WTC11 (cell line): ENCODE measurements around the gene IL10. TPM values are rescaled to one million over a fixed set of nuclear protein-coding genes. Genes with fewer than 3 reads are reported as not detected.

Experiments used
- ATAC-seq: fragments of 200-7000 bp; cut with Tn5 transposase; 2 replicates; pipeline ENCODE4 v1.10.0; 2021; ENCODE audit warnings: mild to moderate bottlenecking, moderate library complexity
- CTCF ChIA-PET: fragments of 300-600 bp; sonication (Branson Sonifier 250); formaldehyde crosslinking; loops from one replicate; lab custom pipeline; 2021; ENCODE audit warnings: antibody characterized with exemption; lab: Charles Lee
- POLR2A ChIA-PET: fragments of 350-600 bp; sonication (Branson Sonifier 250); formaldehyde crosslinking; loops from one replicate; lab custom pipeline; 2021; ENCODE audit warnings: antibody characterized with exemption; lab: Charles Lee
- DNase-seq: peaks from one replicate; pipeline ENCODE4 v3.0.0; 2021; ENCODE audit warnings: low spot score
- H3K27ac Mint-ChIP-seq: 2 replicates; pipeline ENCODE4 v1.8.0; 2021; ENCODE audit warnings: mixed read lengths
- H3K27me3 Mint-ChIP-seq: 2 replicates; pipeline ENCODE4 v1.8.0; 2021; ENCODE audit warnings: low read depth, mild to moderate bottlenecking, moderate library complexity, mixed read lengths
- H3K36me3 Mint-ChIP-seq: 2 replicates; pipeline ENCODE4 v1.8.0; 2021; ENCODE audit warnings: mixed read lengths
- H3K4me1 Mint-ChIP-seq: 2 replicates; pipeline ENCODE4 v1.8.0; 2022; ENCODE audit warnings: mixed read lengths
- H3K4me3 Mint-ChIP-seq: 2 replicates; pipeline ENCODE4 v1.8.0; 2021; ENCODE audit warnings: mild to moderate bottlenecking, moderate library complexity, mixed read lengths
- H3K9me3 Mint-ChIP-seq: 2 replicates; pipeline ENCODE4 v1.8.0; 2021; ENCODE audit warnings: mixed read lengths
- EMX1 ChIP-seq: fragments of 250-450 bp; sonication (Bioruptor Pico); IDR thresholded peaks from 2 replicates; pipeline ENCODE4 v1.8.0; 2021; ENCODE audit warnings: mild to moderate bottlenecking
- ESRRA ChIP-seq: sonication (generic); formaldehyde crosslinking; IDR thresholded peaks from 2 replicates; pipeline ENCODE4 v1.8.1; 2022; ENCODE audit warnings: mild to moderate bottlenecking, missing genetic modification reagents, borderline replicate concordance
- GTF2I ChIP-seq: fragments of 250-450 bp; sonication (Bioruptor Pico); conservative IDR thresholded peaks from 2 replicates; pipeline ENCODE4 v1.4.0; 2021; ENCODE audit warnings: mild to moderate bottlenecking
- JAZF1 ChIP-seq: fragments of 250-450 bp; sonication (Bioruptor Pico); IDR thresholded peaks from 2 replicates; pipeline ENCODE4 v1.9.0; 2021; ENCODE audit warnings: moderate library complexity, mild to moderate bottlenecking, inconsistent platforms
- KAT7 ChIP-seq: sonication (generic); formaldehyde crosslinking; IDR thresholded peaks from 2 replicates; pipeline ENCODE4 v1.8.1; 2023; ENCODE audit warnings: missing genetic modification reagents, mild to moderate bottlenecking, borderline replicate concordance
- PRRX2 ChIP-seq: fragments of 250-450 bp; sonication (Bioruptor Pico); IDR thresholded peaks from 2 replicates; pipeline ENCODE4 v1.8.0; 2021; ENCODE audit warnings: mild to moderate bottlenecking
- RELA ChIP-seq: sonication (generic); formaldehyde crosslinking; IDR thresholded peaks from 2 replicates; pipeline ENCODE4 v1.8.1; 2022; ENCODE audit warnings: missing genetic modification reagents, mild to moderate bottlenecking, borderline replicate concordance
- SMAD3 ChIP-seq: sonication (generic); formaldehyde crosslinking; IDR thresholded peaks from 2 replicates; pipeline ENCODE4 v1.8.0; 2022; ENCODE audit warnings: missing genetic modification reagents, mild to moderate bottlenecking, borderline replicate concordance
- SP1 ChIP-seq: sonication (generic); formaldehyde crosslinking; conservative IDR thresholded peaks from 2 replicates; pipeline ENCODE4 v1.8.1; 2022; ENCODE audit warnings: missing genetic modification reagents
- ZBTB21 ChIP-seq: sonication (generic); formaldehyde crosslinking; IDR thresholded peaks from 2 replicates; pipeline ENCODE4 v1.8.1; 2023; ENCODE audit warnings: mild to moderate bottlenecking, missing genetic modification reagents, borderline replicate concordance
- ZNF232 ChIP-seq: sonication (generic); formaldehyde crosslinking; IDR thresholded peaks from 2 replicates; pipeline ENCODE4 v1.8.0; 2022; ENCODE audit warnings: mild to moderate bottlenecking, missing genetic modification reagents
- ZNF263 ChIP-seq: sonication (generic); formaldehyde crosslinking; IDR thresholded peaks from 2 replicates; pipeline ENCODE4 v1.8.1; 2022; ENCODE audit warnings: low read depth, mild to moderate bottlenecking, moderate library complexity, missing genetic modification reagents
- ZNF396 ChIP-seq: fragments of 250-450 bp; sonication (Bioruptor Pico); IDR thresholded peaks from 2 replicates; pipeline ENCODE4 v1.8.0; 2021; ENCODE audit warnings: mild to moderate bottlenecking, moderate library complexity, borderline replicate concordance
- ZNF423 ChIP-seq: fragments of 250-450 bp; sonication (Bioruptor Pico); IDR thresholded peaks from 2 replicates; pipeline ENCODE4 v2.1.2; 2022; ENCODE audit warnings: mild to moderate bottlenecking, moderate library complexity
- total RNA-seq: library from RNA; stranded (reverse); gene quantifications from 3 replicates; pipeline ENCODE4 v1.2.3, GENCODE V29; 2021
- TF ChIP-seq, protein P1 (sequence below): sonication (generic); formaldehyde crosslinking; IDR thresholded peaks from 2 replicates; pipeline ENCODE4 v1.8.1; 2023; ENCODE audit warnings: mild to moderate bottlenecking, missing genetic modification reagents, moderate library complexity
- TF ChIP-seq, protein P2 (sequence below): sonication (generic); formaldehyde crosslinking; IDR thresholded peaks from 2 replicates; pipeline ENCODE4 v1.8.0; 2023; ENCODE audit warnings: missing genetic modification reagents
- TF ChIP-seq, protein P3 (sequence below): sonication (generic); formaldehyde crosslinking; IDR thresholded peaks from 2 replicates; pipeline ENCODE4 v1.8.1; 2022; ENCODE audit warnings: low read depth, mild to moderate bottlenecking, moderate library complexity, missing genetic modification reagents, borderline replicate concordance
- TF ChIP-seq, protein P4 (sequence below): sonication (generic); formaldehyde crosslinking; IDR thresholded peaks from 2 replicates; pipeline ENCODE4 v1.8.1; 2023; ENCODE audit warnings: mild to moderate bottlenecking, missing genetic modification reagents
- TF ChIP-seq, protein P5 (sequence below): fragments of 250-450 bp; sonication (Bioruptor Pico); IDR thresholded peaks from 2 replicates; pipeline ENCODE4 v1.9.0; 2021; ENCODE audit warnings: mild to moderate bottlenecking
- TF ChIP-seq, protein P6 (sequence below): sonication (generic); formaldehyde crosslinking; IDR thresholded peaks from 2 replicates; pipeline ENCODE4 v1.8.0; 2023; ENCODE audit warnings: mild to moderate bottlenecking, missing genetic modification reagents

The IL10 gene
- total RNA-seq, 1 experiment from 2014 or later = not detected

GRCh38 chr1:206745301-206745700 lies 27.0 kb downstream of the IL10 start:
- CTCF ChIA-PET = interaction anchor here (1.1 to 1.7 kb wide), 3 partner anchors 24 to 237 kb away, joined by 3 to 4 read pairs (median 3); no protein-coding TSS in a partner anchor
- TF ChIP-seq, protein P1, sequence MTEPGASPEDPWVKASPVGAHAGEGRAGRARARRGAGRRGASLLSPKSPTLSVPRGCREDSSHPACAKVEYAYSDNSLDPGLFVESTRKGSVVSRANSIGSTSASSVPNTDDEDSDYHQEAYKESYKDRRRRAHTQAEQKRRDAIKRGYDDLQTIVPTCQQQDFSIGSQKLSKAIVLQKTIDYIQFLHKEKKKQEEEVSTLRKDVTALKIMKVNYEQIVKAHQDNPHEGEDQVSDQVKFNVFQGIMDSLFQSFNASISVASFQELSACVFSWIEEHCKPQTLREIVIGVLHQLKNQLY (CRISPR knock-in tag) = no peak
- no peak for TF ChIP-seq ESRRA (CRISPR knock-in tag)
- TF ChIP-seq, all 79 proteins: peak for 0

DNA sequence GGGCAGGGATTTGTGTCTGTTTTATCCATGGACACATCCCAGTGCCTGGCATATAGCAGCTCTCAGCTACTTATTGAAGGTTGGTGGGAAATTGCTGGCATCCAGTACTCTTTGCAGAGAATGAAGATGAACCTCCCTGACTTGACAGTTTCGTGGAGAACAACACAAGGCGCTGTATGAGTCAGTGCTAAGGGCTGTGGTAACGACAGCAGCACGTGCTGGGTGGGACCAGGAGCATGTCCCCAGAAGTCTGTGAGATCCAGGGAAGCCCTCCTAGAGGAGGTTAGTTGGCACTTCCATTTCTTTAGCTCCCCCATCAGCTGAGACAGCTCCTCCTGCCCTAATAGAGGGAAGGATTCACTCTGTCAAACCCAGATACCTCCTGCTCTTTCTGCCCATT lies 27.6 kb downstream of the IL10 start:
- no peak overlapping the region for H3K27ac Mint-ChIP-seq
- DNase-seq (no peak), ATAC-seq (no peak; the same call in 1 of the 2 replicates)
- peaks cover 8% of the 10 kb centered on the region for H3K4me1 Mint-ChIP-seq
- no peak overlapping the region for H3K4me3 Mint-ChIP-seq
- H3K36me3 Mint-ChIP-seq = no peaks in the 10 kb centered on the region
- CTCF ChIA-PET = interaction anchor here (1.1 to 1.7 kb wide), 3 partner anchors 18 to 165 kb away, joined by 3 to 4 read pairs (median 4); no protein-coding TSS in a partner anchor
- H3K9me3 Mint-ChIP-seq = no peaks in the 10 kb centered on the region
- POLR2A ChIA-PET = no interaction called here
- no peak for TF ChIP-seq EMX1 (CRISPR knock-in tag)
- TF ChIP-seq ZNF423 (CRISPR knock-in tag) = no peak
- TF ChIP-seq GTF2I (CRISPR knock-in tag) = no peak
- no peaks in the 10 kb centered on the region; the same call in none of the 2 replicates for H3K27me3 Mint-ChIP-seq

More at GRCh38 chr1:206745301-206745700, 27.0 kb downstream of the IL10 start:
- no peak overlapping the region for H3K4me3 Mint-ChIP-seq
- no peak for ATAC-seq
- no peak overlapping the region for H3K27ac Mint-ChIP-seq
- POLR2A ChIA-PET = no interaction called here
- no peaks in the 10 kb centered on the region for H3K9me3 Mint-ChIP-seq
- no peaks in the 10 kb centered on the region for H3K36me3 Mint-ChIP-seq
- no peak for DNase-seq
- H3K27me3 Mint-ChIP-seq = no peaks in the 10 kb centered on the region; the same call in none of the 2 replicates
- H3K4me1 Mint-ChIP-seq = 0 out of 2 replicates have a peak, but pooled peaks cover 6% of the 10 kb centered on the region

- H3K27me3 Mint-ChIP-seq = no peaks in the 10 kb centered on the region; the same call in none of the 2 replicates
- ATAC-seq (no peak), DNase-seq (no peak)
- H3K27ac Mint-ChIP-seq = no peak overlapping the region
- H3K36me3 Mint-ChIP-seq = no peaks in the 10 kb centered on the region
- ChIA-PET POLR2A (no interaction called here), CTCF (interaction anchor here (0.9 to 1.9 kb wide), 3 partner anchors 38 to 166 kb away, joined by 3 to 4 read pairs (median 3); no protein-coding TSS in a partner anchor)
- peaks cover 14% of the 10 kb centered on the region for H3K4me1 Mint-ChIP-seq
- H3K4me3 Mint-ChIP-seq = no peak overlapping the region
- H3K9me3 Mint-ChIP-seq = no peaks in the 10 kb centered on the region
- TF ChIP-seq ZBTB21 = no peak
- TF ChIP-seq, protein P2, sequence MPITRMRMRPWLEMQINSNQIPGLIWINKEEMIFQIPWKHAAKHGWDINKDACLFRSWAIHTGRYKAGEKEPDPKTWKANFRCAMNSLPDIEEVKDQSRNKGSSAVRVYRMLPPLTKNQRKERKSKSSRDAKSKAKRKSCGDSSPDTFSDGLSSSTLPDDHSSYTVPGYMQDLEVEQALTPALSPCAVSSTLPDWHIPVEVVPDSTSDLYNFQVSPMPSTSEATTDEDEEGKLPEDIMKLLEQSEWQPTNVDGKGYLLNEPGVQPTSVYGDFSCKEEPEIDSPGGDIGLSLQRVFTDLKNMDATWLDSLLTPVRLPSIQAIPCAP (CRISPR knock-in tag) = no peak
- TF ChIP-seq SMAD3 (CRISPR knock-in tag) = no peak
- TF ChIP-seq ZNF232 (CRISPR knock-in tag) = no peak
- no peak for TF ChIP-seq ZNF263 (CRISPR knock-in tag)
- TF ChIP-seq, protein P3, sequence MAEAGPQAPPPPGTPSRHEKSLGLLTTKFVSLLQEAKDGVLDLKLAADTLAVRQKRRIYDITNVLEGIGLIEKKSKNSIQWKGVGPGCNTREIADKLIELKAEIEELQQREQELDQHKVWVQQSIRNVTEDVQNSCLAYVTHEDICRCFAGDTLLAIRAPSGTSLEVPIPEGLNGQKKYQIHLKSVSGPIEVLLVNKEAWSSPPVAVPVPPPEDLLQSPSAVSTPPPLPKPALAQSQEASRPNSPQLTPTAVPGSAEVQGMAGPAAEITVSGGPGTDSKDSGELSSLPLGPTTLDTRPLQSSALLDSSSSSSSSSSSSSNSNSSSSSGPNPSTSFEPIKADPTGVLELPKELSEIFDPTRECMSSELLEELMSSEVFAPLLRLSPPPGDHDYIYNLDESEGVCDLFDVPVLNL (CRISPR knock-in tag) = no peak
- TF ChIP-seq KAT7 (CRISPR knock-in tag) = no peak
- TF ChIP-seq, protein P4, sequence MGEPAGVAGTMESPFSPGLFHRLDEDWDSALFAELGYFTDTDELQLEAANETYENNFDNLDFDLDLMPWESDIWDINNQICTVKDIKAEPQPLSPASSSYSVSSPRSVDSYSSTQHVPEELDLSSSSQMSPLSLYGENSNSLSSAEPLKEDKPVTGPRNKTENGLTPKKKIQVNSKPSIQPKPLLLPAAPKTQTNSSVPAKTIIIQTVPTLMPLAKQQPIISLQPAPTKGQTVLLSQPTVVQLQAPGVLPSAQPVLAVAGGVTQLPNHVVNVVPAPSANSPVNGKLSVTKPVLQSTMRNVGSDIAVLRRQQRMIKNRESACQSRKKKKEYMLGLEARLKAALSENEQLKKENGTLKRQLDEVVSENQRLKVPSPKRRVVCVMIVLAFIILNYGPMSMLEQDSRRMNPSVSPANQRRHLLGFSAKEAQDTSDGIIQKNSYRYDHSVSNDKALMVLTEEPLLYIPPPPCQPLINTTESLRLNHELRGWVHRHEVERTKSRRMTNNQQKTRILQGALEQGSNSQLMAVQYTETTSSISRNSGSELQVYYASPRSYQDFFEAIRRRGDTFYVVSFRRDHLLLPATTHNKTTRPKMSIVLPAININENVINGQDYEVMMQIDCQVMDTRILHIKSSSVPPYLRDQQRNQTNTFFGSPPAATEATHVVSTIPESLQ (CRISPR knock-in tag) = no peak
- no peak for TF ChIP-seq ZNF396
- TF ChIP-seq, protein P5, sequence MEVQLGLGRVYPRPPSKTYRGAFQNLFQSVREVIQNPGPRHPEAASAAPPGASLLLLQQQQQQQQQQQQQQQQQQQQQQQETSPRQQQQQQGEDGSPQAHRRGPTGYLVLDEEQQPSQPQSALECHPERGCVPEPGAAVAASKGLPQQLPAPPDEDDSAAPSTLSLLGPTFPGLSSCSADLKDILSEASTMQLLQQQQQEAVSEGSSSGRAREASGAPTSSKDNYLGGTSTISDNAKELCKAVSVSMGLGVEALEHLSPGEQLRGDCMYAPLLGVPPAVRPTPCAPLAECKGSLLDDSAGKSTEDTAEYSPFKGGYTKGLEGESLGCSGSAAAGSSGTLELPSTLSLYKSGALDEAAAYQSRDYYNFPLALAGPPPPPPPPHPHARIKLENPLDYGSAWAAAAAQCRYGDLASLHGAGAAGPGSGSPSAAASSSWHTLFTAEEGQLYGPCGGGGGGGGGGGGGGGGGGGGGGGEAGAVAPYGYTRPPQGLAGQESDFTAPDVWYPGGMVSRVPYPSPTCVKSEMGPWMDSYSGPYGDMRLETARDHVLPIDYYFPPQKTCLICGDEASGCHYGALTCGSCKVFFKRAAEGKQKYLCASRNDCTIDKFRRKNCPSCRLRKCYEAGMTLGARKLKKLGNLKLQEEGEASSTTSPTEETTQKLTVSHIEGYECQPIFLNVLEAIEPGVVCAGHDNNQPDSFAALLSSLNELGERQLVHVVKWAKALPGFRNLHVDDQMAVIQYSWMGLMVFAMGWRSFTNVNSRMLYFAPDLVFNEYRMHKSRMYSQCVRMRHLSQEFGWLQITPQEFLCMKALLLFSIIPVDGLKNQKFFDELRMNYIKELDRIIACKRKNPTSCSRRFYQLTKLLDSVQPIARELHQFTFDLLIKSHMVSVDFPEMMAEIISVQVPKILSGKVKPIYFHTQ (CRISPR knock-in tag) = no peak
- TF ChIP-seq JAZF1 (CRISPR knock-in tag) = no peak
- no peak for TF ChIP-seq SP1 (CRISPR knock-in tag)
- no peak for TF ChIP-seq PRRX2 (CRISPR knock-in tag)
- TF ChIP-seq RELA (CRISPR knock-in tag) = no peak
- TF ChIP-seq, protein P6, sequence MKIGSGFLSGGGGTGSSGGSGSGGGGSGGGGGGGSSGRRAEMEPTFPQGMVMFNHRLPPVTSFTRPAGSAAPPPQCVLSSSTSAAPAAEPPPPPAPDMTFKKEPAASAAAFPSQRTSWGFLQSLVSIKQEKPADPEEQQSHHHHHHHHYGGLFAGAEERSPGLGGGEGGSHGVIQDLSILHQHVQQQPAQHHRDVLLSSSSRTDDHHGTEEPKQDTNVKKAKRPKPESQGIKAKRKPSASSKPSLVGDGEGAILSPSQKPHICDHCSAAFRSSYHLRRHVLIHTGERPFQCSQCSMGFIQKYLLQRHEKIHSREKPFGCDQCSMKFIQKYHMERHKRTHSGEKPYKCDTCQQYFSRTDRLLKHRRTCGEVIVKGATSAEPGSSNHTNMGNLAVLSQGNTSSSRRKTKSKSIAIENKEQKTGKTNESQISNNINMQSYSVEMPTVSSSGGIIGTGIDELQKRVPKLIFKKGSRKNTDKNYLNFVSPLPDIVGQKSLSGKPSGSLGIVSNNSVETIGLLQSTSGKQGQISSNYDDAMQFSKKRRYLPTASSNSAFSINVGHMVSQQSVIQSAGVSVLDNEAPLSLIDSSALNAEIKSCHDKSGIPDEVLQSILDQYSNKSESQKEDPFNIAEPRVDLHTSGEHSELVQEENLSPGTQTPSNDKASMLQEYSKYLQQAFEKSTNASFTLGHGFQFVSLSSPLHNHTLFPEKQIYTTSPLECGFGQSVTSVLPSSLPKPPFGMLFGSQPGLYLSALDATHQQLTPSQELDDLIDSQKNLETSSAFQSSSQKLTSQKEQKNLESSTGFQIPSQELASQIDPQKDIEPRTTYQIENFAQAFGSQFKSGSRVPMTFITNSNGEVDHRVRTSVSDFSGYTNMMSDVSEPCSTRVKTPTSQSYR (CRISPR knock-in tag) = no peak
Observed at GRCh38 chr1:206742719-206743383, 29.4 kb downstream of the IL10 start.
